Femur (tissue), 1 donor: ENCODE measurements around the gene PARP2.

Source experiments
- DNase-seq: peaks from one replicate; pipeline ENCODE4 v3.0.0-alpha.2; 2017

Gene PARP2

DNA sequence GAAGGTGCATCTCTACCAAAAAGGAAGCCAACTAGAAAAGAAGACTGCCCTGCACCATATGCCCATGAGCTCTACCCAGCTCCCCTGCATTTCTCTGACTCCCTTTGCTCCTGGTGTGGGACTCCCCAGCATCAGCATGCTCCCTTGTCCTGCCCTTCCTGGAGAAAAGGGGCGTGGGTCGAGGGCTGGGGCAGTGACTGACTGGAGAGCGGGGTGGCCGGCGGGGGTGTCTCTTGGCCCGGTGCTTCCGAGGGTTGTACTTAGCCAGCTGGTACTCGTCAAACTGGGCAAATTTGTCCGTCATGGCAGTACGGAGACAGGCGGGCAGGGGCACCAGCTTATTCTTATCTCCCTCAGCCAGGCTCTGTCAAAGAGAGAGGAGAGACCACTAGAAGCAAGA is 60.1 kb downstream of the PARP2 start:
- no peak for DNase-seq
